Stimulated activated CD4-positive, alpha-beta T cell treated with anti-CD3 and anti-CD28 coated beads, TNF-alpha, amount 100 ng/mL, for 4 hours (primary cell): ENCODE results near the gene STK32C.
"Not testable (repeated sequence)": the region's sequence is repeated elsewhere in the genome, so short reads cannot be mapped to it uniquely, and the experiment has no call there.

Source experiments
- DNase-seq, 3 experiments: peaks; one replicate each; pipeline ENCODE4 v3.0.0-alpha.2; 2020; ENCODE audit warnings: low read depth in 3 of 3

The STK32C gene

DNA sequence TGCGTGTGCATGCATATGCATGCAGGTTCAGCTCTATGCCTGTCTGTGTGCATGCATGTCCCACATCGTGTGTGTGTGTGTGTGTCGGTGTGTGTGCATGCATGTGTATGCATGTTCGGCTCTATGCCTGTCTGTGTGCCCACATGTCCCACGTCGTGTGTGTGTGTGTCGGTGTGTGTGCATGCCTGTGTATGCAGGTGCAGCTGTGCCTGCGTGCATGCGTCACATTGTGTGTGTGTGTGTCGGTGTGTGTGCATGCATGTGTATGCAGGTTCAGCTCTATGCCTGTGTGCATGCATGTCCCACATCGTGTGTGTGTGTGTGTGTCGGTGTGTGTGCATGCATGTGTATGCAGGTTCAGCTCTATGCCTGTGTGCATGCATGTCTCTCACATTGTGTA, 39.8 kb downstream of the STK32C start:
- DNase-seq: not testable (repeated sequence)

DNA sequence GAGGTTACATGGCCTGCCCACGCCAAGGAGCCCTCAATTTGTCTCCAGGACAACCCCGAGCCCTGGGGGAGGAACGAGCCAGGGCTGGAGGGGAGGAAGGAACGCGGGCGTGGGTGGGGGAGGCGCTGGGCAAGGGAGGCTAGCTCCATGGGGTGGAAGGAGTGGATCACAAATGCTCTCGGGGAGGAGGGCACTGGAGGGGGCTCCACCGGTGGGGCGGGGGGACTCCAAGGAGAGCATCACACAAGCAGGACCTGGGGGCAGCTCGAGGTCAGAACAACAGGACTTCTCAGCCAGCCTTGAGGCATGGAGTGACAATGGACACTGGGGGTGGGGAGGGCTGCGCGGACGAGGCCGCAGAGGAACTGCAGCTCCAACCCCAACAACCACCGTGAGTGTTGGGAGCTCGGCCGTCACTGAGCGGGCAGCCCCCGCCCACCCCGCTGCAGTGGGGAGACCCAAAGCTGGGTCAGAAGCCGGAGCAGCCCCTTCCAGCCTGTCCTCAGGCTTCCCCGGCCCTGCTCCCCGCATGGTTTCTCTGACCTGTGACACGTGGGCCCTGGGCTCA, 41.1 kb downstream of the STK32C start:
- DNase-seq: no peak

- DNase-seq: no peak
Observed at GRCh38 chr10:132265890-132266496, 41.8 kb downstream of the STK32C start.

- DNase-seq: no peak
Observed at GRCh38 chr10:132264966-132265889, 42.5 kb downstream of the STK32C start.

GRCh38 chr10:132264306-132264950, 43.3 kb downstream of the STK32C start:
- no peak for DNase-seq

DNA sequence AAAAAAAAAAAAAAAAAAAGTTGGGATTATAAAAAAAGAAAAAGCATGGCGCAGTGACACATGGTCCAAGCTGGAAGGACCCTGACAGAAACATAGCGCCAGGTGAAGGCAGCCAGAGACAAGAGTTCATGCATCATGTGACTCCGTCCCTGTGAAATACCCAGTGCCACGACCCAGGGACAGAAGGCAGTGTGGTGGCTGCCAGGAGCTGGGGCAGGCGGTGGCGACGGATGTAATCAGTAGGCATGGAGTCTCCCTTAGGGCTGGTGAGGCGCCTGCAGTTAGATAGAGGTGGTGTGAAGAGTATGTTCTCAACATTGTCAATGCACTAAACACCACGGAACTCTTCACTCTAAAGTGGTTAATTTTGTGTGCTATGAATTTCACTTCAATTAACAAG, 43.9 kb downstream of the STK32C start:
- DNase-seq: no peak

DNA sequence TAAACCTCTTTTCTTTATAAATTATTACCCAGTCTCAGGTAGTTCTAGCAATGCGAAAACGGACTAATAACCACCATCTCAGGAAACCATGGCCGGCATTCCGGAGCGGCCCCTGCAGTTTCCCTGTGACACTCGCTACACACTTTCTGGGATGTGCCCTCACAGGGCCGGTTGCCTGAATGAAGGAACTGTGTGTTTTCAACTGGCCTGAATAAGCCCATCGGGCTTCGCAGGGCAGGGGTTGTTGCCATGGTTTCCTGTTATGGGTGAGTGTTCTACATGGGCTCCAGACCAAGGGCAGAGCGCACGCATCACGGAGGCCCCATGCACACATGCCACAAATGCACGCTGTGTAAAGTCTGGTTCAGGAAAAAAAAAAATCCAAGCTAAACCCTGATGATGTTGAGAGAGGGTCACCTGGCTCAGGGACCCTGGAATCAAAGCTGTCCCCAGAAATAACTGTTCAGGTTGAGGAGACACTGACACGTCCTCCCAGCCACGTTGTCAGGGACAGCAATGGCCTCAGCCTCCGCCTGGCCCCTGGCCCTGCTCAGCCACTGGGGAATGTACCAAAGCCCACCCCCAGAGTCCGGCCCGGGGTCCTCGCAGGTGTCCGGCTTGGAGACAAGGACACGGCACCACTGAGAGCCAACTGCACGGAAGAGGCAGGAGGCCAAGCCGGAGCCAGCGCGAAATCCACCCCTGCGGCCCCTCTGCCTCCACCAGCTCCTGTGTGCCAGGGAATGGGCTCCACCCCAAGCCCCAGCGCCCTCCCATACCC, 47.9 kb downstream of the STK32C start:
- DNase-seq: no peak

- no peak for DNase-seq
Observed at GRCh38 chr10:132258423-132258822, 49.3 kb downstream of the STK32C start.

DNA sequence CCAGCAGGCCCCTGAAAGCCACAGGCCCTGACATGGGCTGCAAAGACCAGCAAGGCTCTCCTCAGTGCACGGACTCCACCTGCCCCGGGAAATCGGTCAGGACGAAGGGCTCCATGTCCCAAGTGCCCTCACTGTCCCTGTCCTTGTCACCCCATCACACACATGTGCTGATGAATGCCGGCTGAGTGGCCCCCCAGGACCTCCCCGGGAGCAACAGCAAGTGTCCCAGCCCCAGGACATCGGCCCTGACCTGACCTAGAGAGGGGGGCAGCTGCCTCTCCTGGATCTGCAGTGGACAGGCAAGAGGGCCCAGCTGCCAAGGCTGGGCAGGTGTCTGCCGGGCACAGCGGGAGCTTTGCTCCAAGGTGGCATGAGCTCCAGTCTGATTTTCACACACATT, 49.8 kb downstream of the STK32C start:
- no peak for DNase-seq

- peak in 1 of 3 experiments; percentile 21 for DNase-seq
Observed at GRCh38 chr10:132257271-132257670, 50.5 kb downstream of the STK32C start.

GRCh38 chr10:132256866-132257265, 50.9 kb downstream of the STK32C start:
- DNase-seq: no peak

DNA sequence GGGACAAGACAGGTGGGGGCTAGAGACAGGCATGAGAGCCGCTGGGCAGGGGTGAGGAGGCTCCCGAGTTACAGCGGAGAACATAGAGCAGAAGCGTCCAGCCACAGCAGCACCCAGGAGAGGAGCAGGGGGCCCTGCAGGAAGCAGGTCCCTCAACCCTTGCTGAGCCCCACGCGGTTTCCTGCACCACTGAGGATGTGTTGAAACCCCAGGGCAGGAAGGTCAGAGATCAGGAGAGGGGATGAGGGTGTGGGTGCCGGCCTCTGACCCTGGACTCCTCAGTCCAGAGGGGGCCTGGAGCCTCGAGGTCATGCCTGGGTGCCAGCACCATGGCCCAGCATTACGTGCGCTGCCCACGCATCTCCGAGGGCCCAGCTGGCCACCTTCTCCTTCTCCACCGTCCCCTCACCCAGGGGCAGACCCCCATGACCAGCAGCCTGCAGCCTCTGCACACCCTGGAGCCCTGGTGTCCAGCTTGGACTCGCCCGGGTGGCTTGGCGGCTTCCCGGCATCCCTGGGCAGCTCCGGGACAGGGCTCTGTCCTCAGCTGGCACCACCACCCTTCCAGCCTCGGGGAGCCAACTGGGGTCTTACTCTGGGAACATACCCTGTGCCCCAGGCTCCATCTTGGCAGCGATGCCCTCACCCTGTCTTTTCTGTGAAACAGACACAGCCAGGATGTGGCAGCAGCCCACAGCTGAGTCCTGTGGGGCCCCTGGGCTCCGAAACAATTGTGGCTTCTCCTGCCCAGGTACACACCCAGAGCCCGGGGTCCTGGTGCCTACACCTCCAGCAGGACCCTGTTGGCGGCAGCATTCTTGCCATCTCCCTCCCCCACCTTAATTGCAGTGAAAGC, 52.0 kb downstream of the STK32C start:
- no peak for DNase-seq

GRCh38 chr10:132254841-132255240, 52.9 kb downstream of the STK32C start:
- no peak for DNase-seq

DNA sequence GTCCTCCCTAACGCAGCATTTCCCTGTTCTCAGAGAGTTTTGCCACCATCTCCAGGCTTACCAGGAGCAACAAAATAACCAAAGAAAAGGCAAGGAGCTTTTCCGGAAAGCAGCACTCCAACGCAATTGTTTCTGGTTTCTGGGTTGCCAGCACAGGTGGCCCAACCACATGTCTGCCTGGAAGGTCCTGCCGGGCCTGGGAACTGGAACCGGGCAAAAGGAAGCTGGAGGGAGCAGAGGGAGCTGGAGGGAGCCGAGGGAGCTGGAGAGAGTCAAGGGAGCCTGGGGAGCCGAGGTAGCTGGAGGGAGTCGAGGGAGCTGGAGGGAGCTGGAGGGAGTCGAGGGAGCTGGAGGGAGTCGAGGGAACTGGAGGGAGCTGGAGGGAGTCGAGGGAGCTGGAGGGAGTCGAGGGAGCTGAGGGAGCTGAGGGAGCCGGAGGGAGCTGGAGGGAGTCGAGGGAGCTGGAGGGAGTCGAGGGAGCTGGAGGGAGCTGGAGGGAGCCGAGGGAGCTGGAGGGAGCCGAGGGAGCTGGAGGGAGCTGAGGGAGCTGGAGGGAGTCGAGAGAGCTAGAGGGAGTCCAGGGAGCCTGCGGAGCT, 54.6 kb downstream of the STK32C start:
- DNase-seq: no peak

- no peak for DNase-seq
Observed at GRCh38 chr10:132252412-132252811, 55.3 kb downstream of the STK32C start.

- DNase-seq: no peak
Observed at GRCh38 chr10:132251928-132252327, 55.8 kb downstream of the STK32C start.

- no peak for DNase-seq
Observed at GRCh38 chr10:132250481-132251475, 57.0 kb downstream of the STK32C start.

GRCh38 chr10:132249824-132250375, 57.9 kb downstream of the STK32C start:
- DNase-seq: no peak
